GOT3 (cell line): ENCODE results near the gene CLIC5.

ENCODE experiments used
- DNase-seq: peaks from one replicate; lab custom pipeline; 2025; ENCODE audit warnings: mixed read lengths; lab: John Stamatoyannopoulos, UW

CLIC5 gene

GRCh38 chr6:45965007-45965406 is 50.7 kb downstream of the CLIC5 start:
- DNase-seq = no peak

- no peak for DNase-seq
Measured at GRCh38 chr6:45964300-45964699, 51.4 kb downstream of the CLIC5 start.

- DNase-seq = no peak
Measured at GRCh38 chr6:45963896-45964295, 51.8 kb downstream of the CLIC5 start.

DNA sequence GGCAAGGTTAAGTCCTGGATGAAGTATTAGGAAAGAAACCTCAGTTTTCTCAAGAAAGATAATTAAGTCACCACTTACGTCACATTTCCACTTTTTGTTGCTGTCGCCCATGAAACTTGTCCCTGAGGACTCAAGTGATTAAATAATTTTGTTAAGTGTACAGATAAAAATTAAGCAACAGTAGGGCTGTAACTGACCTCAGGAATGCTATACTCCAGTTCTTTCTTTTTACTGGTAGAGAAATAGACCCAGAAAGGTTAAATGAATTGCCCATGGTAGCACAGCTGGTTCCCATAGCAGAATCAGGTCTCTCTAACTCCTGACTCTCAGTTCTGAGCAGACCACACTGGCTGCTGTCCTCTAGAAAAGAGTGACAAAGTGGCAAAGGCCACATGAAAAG is 54.5 kb downstream of the CLIC5 start:
- no peak for DNase-seq

GRCh38 chr6:45959534-45960145 is 56.0 kb downstream of the CLIC5 start:
- no peak for DNase-seq

- no peak for DNase-seq
Measured at GRCh38 chr6:45956663-45957062, 59.0 kb downstream of the CLIC5 start.

DNA sequence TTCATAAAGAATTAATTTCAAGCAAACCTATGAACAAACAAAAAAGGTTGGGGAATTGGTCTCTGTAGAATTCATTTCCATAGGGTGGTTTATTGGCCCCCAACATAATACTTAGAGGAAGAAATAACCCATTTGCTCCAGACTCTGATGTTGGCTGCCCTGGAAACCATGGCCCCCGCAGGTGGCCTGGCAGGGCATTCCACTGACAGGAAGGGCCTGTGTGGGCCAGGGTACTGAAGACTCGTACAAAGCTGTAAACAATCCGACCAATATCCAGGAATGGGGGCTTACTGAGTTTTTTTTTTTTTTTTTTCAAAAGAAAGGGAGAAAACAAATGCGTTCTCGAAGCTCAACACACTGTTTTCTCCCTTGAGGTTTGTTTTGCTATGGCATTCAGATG is 59.5 kb downstream of the CLIC5 start:
- no peak for DNase-seq

DNA sequence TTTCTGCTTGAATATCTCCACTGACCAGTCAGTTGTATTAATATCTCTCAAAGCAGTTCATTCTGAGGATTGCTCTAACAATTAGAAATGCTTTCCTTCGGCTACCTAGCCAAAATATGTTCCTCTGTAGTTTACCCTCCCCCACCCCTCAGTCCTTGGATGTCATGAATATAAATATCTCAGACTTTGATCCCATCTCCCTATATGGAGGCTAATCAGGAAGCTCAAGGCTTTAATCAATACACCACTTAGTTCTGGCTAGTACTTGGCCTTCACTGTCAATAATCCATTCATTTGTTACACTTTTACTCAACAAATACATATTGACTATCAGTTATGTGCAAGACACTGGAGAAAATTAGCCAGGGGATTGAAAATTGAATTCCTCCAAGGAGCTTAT is 60.1 kb downstream of the CLIC5 start:
- DNase-seq = no peak

DNA sequence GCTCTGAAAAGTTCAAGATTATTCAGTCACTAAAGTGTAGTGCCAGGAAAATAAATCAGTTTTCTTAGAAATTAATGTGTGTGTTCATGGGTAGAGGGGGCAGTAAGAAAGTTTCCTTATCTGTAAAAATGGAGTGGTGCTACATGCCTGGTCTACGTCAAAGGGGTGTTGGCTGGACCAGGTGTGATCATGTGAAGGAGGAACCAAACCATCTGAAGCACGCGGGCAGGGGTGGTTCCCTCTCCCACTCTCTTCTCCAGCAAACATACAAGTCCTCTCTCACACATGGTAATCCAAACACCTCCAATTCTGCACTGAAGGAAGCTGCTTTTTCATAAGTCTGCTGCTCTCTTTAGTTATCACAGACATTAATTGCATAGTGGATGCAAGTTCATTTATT is 63.1 kb downstream of the CLIC5 start:
- no peak for DNase-seq

DNA sequence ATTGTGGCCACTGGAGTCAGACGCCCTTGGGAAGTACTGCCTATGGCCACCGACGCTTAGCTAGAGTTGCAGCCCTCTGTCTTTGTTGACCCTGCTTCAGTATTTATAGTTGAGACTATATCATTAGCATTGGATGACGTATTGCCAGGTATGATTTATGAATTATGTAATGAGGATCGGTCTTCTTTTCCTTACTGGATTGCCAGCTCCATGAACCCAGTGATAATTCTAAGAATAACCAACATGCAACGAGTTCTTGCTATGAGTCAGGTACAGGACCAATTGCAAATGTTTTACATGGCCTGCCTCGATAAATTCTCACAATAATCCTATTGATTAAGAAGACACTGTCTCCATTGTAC is 63.5 kb downstream of the CLIC5 start:
- DNase-seq = no peak

- no peak for DNase-seq
Measured at GRCh38 chr6:45951321-45952167, 64.1 kb downstream of the CLIC5 start.

GRCh38 chr6:45949256-45949655 is 66.4 kb downstream of the CLIC5 start:
- DNase-seq = no peak

DNA sequence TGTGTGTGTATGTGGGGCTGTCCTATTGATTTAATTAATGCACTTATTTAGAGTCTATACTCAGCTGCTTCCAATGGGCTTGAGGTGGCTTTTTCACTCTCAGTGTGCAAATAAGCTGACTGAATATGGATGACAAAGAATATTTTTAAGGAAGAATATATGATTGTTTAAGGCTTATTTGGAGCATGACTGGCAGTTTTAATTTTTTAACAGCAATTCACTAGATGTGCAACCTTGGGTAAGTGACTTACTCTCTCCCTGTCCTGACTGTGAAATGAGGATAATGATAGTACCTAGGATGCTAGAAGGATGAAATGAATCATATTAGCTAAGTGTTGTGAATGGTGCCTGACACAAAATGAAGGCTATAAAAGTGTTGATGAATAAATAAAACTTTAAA is 67.9 kb downstream of the CLIC5 start:
- DNase-seq = no peak

- DNase-seq = no peak
Measured at GRCh38 chr6:45946887-45947286, 68.8 kb downstream of the CLIC5 start.

DNA sequence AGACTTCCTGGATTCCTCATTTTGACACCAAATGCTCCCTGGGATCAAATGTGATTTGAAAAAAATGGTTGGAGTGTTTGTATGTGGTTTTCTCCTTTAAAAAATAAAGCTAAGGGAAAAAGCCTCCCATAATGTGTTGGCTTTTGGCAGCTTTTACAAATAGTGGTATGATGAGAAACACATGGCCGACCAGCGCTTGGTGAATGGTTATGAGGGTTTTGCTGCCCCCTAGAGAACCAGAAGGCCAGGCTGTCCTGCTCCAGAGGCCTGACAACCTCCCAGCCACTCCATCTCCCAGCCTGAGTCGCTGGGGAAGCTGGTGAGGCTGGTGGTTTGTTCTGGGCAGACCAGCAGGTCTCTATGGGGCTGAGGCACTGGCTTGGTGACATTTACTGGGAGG is 69.3 kb downstream of the CLIC5 start:
- DNase-seq = no peak

DNA sequence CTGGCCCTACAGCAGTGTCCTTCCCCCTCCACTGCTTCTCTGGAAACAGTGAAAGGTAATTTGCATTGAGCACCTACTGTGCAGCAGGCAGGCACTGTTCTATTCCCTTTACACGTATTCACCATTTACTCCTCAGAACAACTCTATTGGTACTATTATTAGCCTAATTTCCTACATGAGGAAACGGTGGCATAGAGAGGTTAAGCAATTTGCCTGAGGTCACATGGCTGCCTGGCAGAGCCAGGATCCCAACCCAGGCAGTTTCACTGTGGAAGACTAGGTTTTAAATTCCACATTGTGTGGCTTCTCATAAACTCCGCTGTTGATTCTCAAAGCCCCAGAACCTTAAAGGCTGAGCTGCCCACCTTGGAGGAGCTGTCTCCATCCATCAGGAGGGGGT is 72.7 kb downstream of the CLIC5 start:
- DNase-seq = no peak

GRCh38 chr6:45933855-45934254 is 81.8 kb downstream of the CLIC5 start:
- no peak for DNase-seq

- no peak for DNase-seq
Measured at GRCh38 chr6:45931232-45931631, 84.4 kb downstream of the CLIC5 start.

DNA sequence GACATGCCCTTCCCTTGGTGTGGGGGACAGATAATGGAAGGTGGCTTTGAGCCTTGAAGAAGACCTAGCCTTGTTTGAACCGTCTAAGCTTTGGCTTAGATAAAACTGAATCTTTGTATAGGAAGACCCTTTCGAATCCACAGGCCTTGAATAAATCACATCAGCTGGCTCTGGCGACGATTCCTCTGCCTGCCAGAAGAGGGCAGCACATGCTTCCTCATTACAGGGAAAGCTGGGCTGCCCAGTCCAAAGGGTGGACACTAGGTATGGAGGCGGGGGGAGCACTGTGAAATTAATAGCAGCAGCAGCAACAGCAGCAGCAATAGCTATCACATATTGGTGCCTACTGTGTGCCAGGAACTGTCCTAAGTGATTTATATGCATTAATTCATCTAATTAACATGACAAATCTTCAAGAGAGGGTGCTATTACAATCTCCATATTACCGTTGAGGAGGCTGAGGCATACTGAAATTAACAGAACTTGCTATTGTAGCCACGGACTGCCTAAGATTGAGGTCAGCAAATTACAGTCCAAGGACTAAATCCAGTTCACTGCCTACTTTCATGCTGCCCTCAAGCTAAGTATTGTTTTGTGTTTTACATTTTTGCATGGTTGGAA is 85.1 kb downstream of the CLIC5 start:
- DNase-seq = no peak

DNA sequence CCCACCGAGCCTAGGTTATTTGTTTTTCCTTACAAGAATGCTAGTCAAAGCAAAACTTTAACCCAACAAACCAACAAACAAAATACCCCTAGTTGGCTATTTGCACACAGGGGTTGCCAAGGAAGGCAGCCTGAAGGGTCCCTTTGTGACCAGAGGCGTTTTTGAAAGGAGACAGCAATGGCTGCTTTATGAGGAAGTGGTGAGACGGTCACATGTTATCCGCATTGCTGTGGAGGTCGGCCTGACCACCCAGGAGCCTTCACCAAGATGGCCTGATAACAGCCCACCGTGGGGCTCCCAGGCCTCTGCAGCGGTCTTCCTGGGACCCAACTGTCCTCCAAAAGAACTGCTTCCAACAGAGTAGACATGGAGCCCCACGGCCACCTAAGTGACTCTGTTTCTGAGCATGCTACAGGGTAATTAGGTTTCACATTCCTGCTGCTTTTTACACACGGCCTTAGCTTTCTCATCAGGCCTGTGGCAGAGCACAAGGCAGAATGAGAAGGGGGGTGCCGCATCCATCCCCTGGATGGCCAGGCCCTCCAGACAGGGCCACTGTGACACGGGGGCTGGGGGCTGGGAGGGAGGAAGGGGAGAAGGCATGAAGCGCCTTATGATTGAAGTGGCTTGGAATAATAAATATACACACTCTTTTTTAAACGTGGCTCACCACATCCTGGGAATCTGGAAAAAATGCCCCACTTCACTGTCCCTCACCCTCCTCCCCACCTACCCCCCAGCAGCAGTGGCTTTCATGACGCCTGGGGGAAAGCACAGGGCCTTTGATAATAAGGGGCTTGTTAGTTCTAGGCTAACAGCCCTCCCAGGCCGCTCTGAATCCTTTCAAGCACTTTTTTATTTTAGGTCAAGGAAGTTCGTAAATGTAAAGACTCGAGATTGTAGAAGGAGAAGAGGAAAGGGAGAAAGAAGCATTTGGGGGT is 86.0 kb downstream of the CLIC5 start:
- no peak for DNase-seq

- no peak for DNase-seq
Measured at GRCh38 chr6:45928721-45929305, 86.8 kb downstream of the CLIC5 start.
